ENCODE data around the gene HOXB8. TPM values are rescaled to one million over a fixed set of nuclear protein-coding genes. Genes with fewer than 3 reads are reported as not detected.

The HOXB8 gene
- 2.4 and 2.5 TPM in 2 replicates for polyA plus RNA-seq (2013)

DNA sequence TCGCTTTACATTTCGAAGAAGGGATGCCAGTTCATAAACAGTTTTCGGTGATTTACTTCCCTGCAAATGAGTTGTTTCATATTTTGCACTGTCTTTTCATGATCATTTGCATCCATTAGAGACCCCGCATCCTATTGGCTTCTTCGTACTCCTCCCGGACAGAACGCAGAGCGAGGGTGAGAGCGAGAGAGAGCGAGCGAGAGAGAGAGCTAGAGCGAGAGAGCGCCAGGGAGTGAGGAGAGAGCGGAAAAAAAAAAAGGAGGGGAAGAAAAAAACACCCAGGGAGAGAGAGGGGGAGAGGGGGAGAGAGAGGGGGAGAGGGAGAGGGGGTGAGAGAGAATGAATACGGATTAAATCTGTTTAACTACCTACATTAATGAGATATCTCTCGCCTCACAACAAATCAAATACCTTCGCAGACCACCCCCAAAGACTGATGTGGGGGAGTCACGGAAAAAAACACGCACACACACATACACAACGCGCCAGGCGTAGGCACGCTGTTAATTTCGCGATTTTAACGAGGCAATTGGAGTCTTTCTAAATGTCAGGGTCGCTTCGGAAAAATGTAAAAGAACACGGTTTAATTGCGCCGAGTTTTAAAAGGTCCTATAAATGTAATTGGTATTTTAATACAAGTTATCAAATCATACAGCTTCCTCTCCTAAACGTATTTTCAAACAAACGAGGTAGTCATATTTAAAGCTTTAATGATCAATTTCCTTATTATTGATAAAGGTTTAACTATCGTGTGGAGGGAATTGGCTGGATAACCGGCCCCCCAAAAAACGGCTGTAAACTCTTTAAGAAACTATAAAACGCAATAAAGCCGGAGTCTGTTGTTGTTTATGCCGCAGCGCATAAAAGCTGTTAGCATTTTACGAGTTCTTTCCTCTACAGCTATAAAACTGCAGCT is at the start of gene HOXB8:
HOXB8 (minus strand) TSS at position 246 of the 916 bp plus-strand sequence. CDS start 588 bp downstream, outside the sequence.
- Histone ChIP-seq H2AK5ac (ENCODE audit: low read length) (no peak within 1 kb of the TSS), H3K23ac (ENCODE audit: low read length) (no peak within 1 kb of the TSS)
- no peak for DNase-seq

DNA sequence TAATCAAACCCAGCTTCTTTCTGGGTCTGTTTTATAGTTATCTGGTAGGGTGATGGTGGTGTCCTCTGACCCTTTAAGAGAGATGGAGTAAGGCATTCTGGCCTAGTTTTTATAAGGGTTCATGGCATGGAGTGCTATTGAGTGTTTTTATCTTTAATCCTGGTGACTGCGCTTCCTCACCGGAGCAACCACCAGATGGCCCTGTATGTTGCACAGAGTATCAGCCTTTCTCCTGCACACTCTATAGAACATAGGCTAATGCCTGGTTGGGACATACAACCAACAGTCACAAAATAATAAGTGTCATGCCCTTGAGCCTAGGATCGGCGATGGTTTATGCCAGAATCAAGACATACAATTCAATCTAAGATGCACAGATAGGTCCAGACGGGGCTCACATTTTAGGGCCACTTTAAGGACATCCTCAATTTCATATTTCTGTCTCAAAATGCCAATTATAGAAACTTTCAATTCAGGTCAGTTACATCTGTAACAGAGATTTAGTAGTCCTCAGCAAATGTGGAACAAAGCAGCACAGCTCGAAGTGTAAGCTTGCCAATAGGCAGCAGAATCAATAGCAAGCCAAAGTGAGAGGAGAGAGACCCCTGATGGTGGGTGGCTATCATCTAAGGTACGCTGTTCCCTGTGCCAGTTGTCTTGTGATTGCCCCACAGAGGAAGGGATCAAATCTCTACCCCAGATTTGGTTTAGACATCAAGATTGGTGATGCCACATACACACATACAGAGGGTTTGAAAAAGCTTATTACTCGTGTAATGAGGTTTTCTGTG is 48.2 kb upstream of the HOXB8 start:
- H3K4me1 ChIP-seq (ENCODE audit: control insufficient read depth in 1 of 2, insufficient read depth in 2 of 2, low read length in 2 of 2): no peaks in the 10 kb centered on the region
- WGBS (ENCODE audit: extremely low coverage, insufficient coverage, insufficient read length): no CpG with 5 or more reads among the region's 8 CpGs
- H3K18ac ChIP-seq (ENCODE audit: low read length): no peak overlapping the region
- H2AK5ac ChIP-seq (ENCODE audit: low read length): no peak overlapping the region
- H3K27me3 ChIP-seq (ENCODE audit: insufficient read depth, low read length): no peaks in the 10 kb centered on the region
- H3K4me3 ChIP-seq (ENCODE audit: low read depth, low read length): no peak overlapping the region
- H2AFZ ChIP-seq (ENCODE audit: insufficient read depth, low read length, poor library complexity): no peak overlapping the region
- H2BK12ac ChIP-seq (ENCODE audit: low read length): no peak overlapping the region
- H4K8ac ChIP-seq (ENCODE audit: low read depth, low read length): no peak overlapping the region
- no peak overlapping the region for H3K4me2 ChIP-seq (ENCODE audit: low read length)
- H4K12ac ChIP-seq (ENCODE audit: low read depth, low read length): no peak overlapping the region
- no peaks in the 10 kb centered on the region for H3K36me3 ChIP-seq (ENCODE audit: control insufficient read depth in 1 of 2, insufficient read depth in 2 of 2, low read length in 2 of 2)
- H3K27ac ChIP-seq (ENCODE audit: low read depth, low read length): no peak overlapping the region
- no peak overlapping the region for H2BK5ac ChIP-seq (ENCODE audit: low read depth, low read length, poor library complexity)
- no peak overlapping the region for H3K4ac ChIP-seq (ENCODE audit: low read depth, low read length)
- DNase-seq: peak in 1 of 2 donors; percentile 4
- H3K79me1 ChIP-seq (ENCODE audit: low read length): no peaks in the 10 kb centered on the region
- H3K23ac ChIP-seq (ENCODE audit: low read length): no peak overlapping the region
- H3K9ac ChIP-seq (ENCODE audit: low read length): no peak overlapping the region
- no peak overlapping the region for H3K14ac ChIP-seq (ENCODE audit: low read length)
- H3K79me2 ChIP-seq (ENCODE audit: control insufficient read depth, insufficient read depth, low read length, poor library complexity): no peaks in the 10 kb centered on the region
- H2BK120ac ChIP-seq (ENCODE audit: insufficient read depth, low read length, poor library complexity): no peak overlapping the region
- no peaks in the 10 kb centered on the region for H3K9me3 ChIP-seq (ENCODE audit: insufficient read depth, low read depth, low read length)
- H4K91ac ChIP-seq (ENCODE audit: low read depth, low read length): no peak overlapping the region

More for the DNA sequence above, at the start of gene HOXB8:
- no peaks in the 10 kb centered on the region for H3K36me3 ChIP-seq (ENCODE audit: control insufficient read depth in 1 of 2, insufficient read depth in 2 of 2, low read length in 2 of 2)
- H3K4me1 ChIP-seq (ENCODE audit: control insufficient read depth in 1 of 2, insufficient read depth in 2 of 2, low read length in 2 of 2): peaks cover 9 to 16% of the 10 kb centered on the region in 2 experiments
- H3K4me3 ChIP-seq (ENCODE audit: low read depth, low read length): peak within 1 kb of the TSS; percentile 53
- no peak within 1 kb of the TSS for H4K8ac ChIP-seq (ENCODE audit: low read depth, low read length)
- no CpG with 5 or more reads among the region's 41 CpGs for WGBS (ENCODE audit: extremely low coverage, insufficient coverage, insufficient read length)
- H3K4ac ChIP-seq (ENCODE audit: low read depth, low read length): no peak within 1 kb of the TSS
- H2AFZ ChIP-seq (ENCODE audit: insufficient read depth, low read length, poor library complexity): peak within 1 kb of the TSS; percentile 82
- H3K27ac ChIP-seq (ENCODE audit: low read depth, low read length): no peak within 1 kb of the TSS
- H3K4me2 ChIP-seq (ENCODE audit: low read length): peak within 1 kb of the TSS; percentile 63
- H3K14ac ChIP-seq (ENCODE audit: low read length): no peak within 1 kb of the TSS
- no peak within 1 kb of the TSS for H3K9ac ChIP-seq (ENCODE audit: low read length)
- H4K91ac ChIP-seq (ENCODE audit: low read depth, low read length): no peak within 1 kb of the TSS
- H3K27me3 ChIP-seq (ENCODE audit: insufficient read depth, low read length): peaks cover 62% of the 10 kb centered on the region
- H2BK12ac ChIP-seq (ENCODE audit: low read length): no peak within 1 kb of the TSS
- peaks cover 14% of the 10 kb centered on the region for H3K79me1 ChIP-seq (ENCODE audit: low read length)
- no peak within 1 kb of the TSS for H2BK5ac ChIP-seq (ENCODE audit: low read depth, low read length, poor library complexity)
- H3K9me3 ChIP-seq (ENCODE audit: insufficient read depth, low read depth, low read length): peaks cover 4% of the 10 kb centered on the region
- H2BK120ac ChIP-seq (ENCODE audit: insufficient read depth, low read length, poor library complexity): no peak within 1 kb of the TSS
- no peak within 1 kb of the TSS for H4K12ac ChIP-seq (ENCODE audit: low read depth, low read length)
- peak within 1 kb of the TSS; percentile 56 for H3K18ac ChIP-seq (ENCODE audit: low read length)
- peaks cover 3% of the 10 kb centered on the region for H3K79me2 ChIP-seq (ENCODE audit: control insufficient read depth, insufficient read depth, low read length, poor library complexity)

DNA sequence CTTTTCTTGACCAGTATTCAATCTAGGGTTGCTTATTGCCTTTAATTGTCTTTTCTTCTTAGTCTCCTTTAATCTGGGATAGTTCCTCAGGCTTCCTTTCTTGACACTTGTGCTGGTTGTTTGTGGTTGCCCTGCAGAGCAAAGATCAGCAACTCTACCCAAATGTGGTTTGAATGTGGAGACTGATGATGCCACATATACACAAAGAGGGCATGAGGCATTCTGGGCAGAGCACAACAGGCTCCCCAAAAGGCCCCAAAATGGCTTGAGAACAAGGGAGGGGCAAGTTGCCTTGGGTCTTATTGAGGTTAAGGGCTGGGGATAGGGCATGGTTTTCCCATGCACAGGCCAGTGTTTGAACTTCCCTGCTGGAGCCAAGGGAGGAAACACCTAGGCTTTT is 40.8 kb upstream of the HOXB8 start:
- Histone ChIP-seq H3K4ac (ENCODE audit: low read depth, low read length) (no peak overlapping the region), H3K36me3 (ENCODE audit: control insufficient read depth in 1 of 2, insufficient read depth in 2 of 2, low read length in 2 of 2) (no peaks in the 10 kb centered on the region), H3K18ac (ENCODE audit: low read length) (no peak overlapping the region), H3K27me3 (ENCODE audit: insufficient read depth, low read length) (peaks cover 4% of the 10 kb centered on the region), H4K12ac (ENCODE audit: low read depth, low read length) (no peak overlapping the region), H3K14ac (ENCODE audit: low read length) (no peak overlapping the region), H3K79me2 (ENCODE audit: control insufficient read depth, insufficient read depth, low read length, poor library complexity) (no peaks in the 10 kb centered on the region), H4K8ac (ENCODE audit: low read depth, low read length) (no peak overlapping the region), H2AK5ac (ENCODE audit: low read length) (no peak overlapping the region), H3K4me1 (ENCODE audit: control insufficient read depth in 1 of 2, insufficient read depth in 2 of 2, low read length in 2 of 2) (no peaks in the 10 kb centered on the region), H2AFZ (ENCODE audit: insufficient read depth, low read length, poor library complexity) (no peak overlapping the region), H3K79me1 (ENCODE audit: low read length) (no peaks in the 10 kb centered on the region), H3K4me3 (ENCODE audit: low read depth, low read length) (no peak overlapping the region), H3K9ac (ENCODE audit: low read length) (no peak overlapping the region), H3K4me2 (ENCODE audit: low read length) (no peak overlapping the region), H3K23ac (ENCODE audit: low read length) (no peak overlapping the region), H2BK5ac (ENCODE audit: low read depth, low read length, poor library complexity) (no peak overlapping the region), H3K9me3 (ENCODE audit: insufficient read depth, low read depth, low read length) (no peaks in the 10 kb centered on the region), H2BK12ac (ENCODE audit: low read length) (no peak overlapping the region), H3K27ac (ENCODE audit: low read depth, low read length) (no peak overlapping the region), H2BK120ac (ENCODE audit: insufficient read depth, low read length, poor library complexity) (no peak overlapping the region), H4K91ac (ENCODE audit: low read depth, low read length) (no peak overlapping the region)
- no peak for DNase-seq

DNA sequence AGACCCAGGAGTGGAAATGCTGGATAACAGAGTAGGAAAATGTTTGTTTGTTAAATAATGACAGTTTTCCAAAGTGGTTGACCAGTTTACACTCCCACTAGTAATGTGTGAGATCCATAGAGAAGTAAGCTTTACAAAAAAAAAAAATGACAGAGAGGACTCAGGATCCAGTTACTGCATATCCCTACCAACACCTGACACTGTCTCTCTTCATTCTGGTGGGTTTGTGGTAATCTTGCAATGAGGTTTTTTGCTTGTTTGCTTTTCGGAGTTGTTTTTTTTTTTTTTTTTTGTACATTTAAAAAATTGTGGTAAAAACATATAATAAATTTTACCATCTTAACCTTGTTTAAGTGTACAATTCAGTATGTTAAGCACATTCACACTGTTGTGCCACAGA is 34.6 kb upstream of the HOXB8 start:
- no CpG with 5 or more reads among the region's 1 CpG for WGBS (ENCODE audit: extremely low coverage, insufficient coverage, insufficient read length)
- H2BK120ac ChIP-seq (ENCODE audit: insufficient read depth, low read length, poor library complexity): no peak overlapping the region

More for the DNA sequence above, 34.6 kb upstream of the HOXB8 start:
- no peaks in the 10 kb centered on the region for H3K79me2 ChIP-seq (ENCODE audit: control insufficient read depth, insufficient read depth, low read length, poor library complexity)
- H2AFZ ChIP-seq (ENCODE audit: insufficient read depth, low read length, poor library complexity): no peak overlapping the region
- no peak overlapping the region for H2BK12ac ChIP-seq (ENCODE audit: low read length)
- H3K4me1 ChIP-seq (ENCODE audit: control insufficient read depth in 1 of 2, insufficient read depth in 2 of 2, low read length in 2 of 2): peaks cover 0 to 12% of the 10 kb centered on the region in 2 experiments
- no peak overlapping the region for H2AK5ac ChIP-seq (ENCODE audit: low read length)
- H4K8ac ChIP-seq (ENCODE audit: low read depth, low read length): no peak overlapping the region
- no peak for DNase-seq
- no peak overlapping the region for H3K4ac ChIP-seq (ENCODE audit: low read depth, low read length)
- no peak overlapping the region for H4K91ac ChIP-seq (ENCODE audit: low read depth, low read length)
- peaks cover 5% of the 10 kb centered on the region for H3K9me3 ChIP-seq (ENCODE audit: insufficient read depth, low read depth, low read length)
- no peak overlapping the region for H3K23ac ChIP-seq (ENCODE audit: low read length)
- H3K27ac ChIP-seq (ENCODE audit: low read depth, low read length): no peak overlapping the region
- no peak overlapping the region for H2BK5ac ChIP-seq (ENCODE audit: low read depth, low read length, poor library complexity)
- H3K4me3 ChIP-seq (ENCODE audit: low read depth, low read length): no peak overlapping the region
- peaks cover 3% of the 10 kb centered on the region for H3K79me1 ChIP-seq (ENCODE audit: low read length)
- H3K36me3 ChIP-seq (ENCODE audit: control insufficient read depth in 1 of 2, insufficient read depth in 2 of 2, low read length in 2 of 2): no peaks in the 10 kb centered on the region
- H4K12ac ChIP-seq (ENCODE audit: low read depth, low read length): no peak overlapping the region
- H3K18ac ChIP-seq (ENCODE audit: low read length): no peak overlapping the region
- H3K4me2 ChIP-seq (ENCODE audit: low read length): no peak overlapping the region
- no peak overlapping the region for H3K14ac ChIP-seq (ENCODE audit: low read length)
- H3K9ac ChIP-seq (ENCODE audit: low read length): no peak overlapping the region
- peaks cover 30% of the 10 kb centered on the region for H3K27me3 ChIP-seq (ENCODE audit: insufficient read depth, low read length)

Data from trophoblast cell (in vitro differentiated cells and primary cell).